K562 (cell line): Measurements from ENCODE around the gene NAA40. TPM values are rescaled to one million over a fixed set of nuclear protein-coding genes. Genes with fewer than 3 reads are reported as not detected.
A peak's percentile ranks its signal among the peaks of the same experiment; 100 is the strongest.

Experiments
- L3MBTL2 ChIP-seq: fragments of 450-650 bp; IDR thresholded peaks from 2 replicates; pipeline ENCODE4 v1.6.1; 2016; ENCODE audit warnings: mild to moderate bottlenecking, moderate library complexity
- MYBL2 ChIP-seq, 2 experiments: fragments of 450-650 bp in 1 of 2; sonication (generic) in 1 of 2; formaldehyde crosslinking in 1 of 2; IDR thresholded peaks; 2 replicates each; pipeline versions ENCODE4 v1.6.1 to v1.8.1; 2017 to 2022; ENCODE audit warnings: borderline replicate concordance in 1 of 2, inconsistent platforms in 1 of 2, low read depth in 1 of 2, mild to moderate bottlenecking in 1 of 2, missing genetic modification reagents in 1 of 2, moderate library complexity in 1 of 2
- RB1 ChIP-seq: fragments of 450-650 bp; IDR thresholded peaks from 2 replicates; pipeline ENCODE4 v1.6.1; 2017; ENCODE audit warnings: low read depth, mild to moderate bottlenecking
- TCF3 ChIP-seq: sonication (generic); formaldehyde crosslinking; IDR thresholded peaks from 2 replicates; pipeline ENCODE4 v1.4.0; 2020; ENCODE audit warnings: mild to moderate bottlenecking, missing genetic modification reagents
- ZBTB7A ChIP-seq: IDR thresholded peaks from 2 replicates; pipeline ENCODE4 v1.6.1; 2011; ENCODE audit warnings: low read depth, mild to moderate bottlenecking, low read length, moderate library complexity, borderline replicate concordance; ENCODE audit not compliant: control insufficient read depth
- ZEB2 ChIP-seq: fragments of 450-650 bp; IDR thresholded peaks from 2 replicates; pipeline ENCODE4 v1.6.1; 2016
- ZNF197 ChIP-seq: fragments of 200-800 bp; sonication (Bioruptor generic); IDR thresholded peaks from 2 replicates; pipeline ENCODE4 v1.6.1; 2016; ENCODE audit warnings: low read depth, missing genetic modification characterization, missing compliant biosample characterization
- ZNF507 ChIP-seq: conservative IDR thresholded peaks from 2 replicates; pipeline ENCODE4 v1.6.1; 2017; ENCODE audit warnings: missing genetic modification characterization, missing compliant biosample characterization
- polyA plus RNA-seq, 8 experiments: library from polyadenylated mRNA; depleted of rRNA in 4 of 8; stranded (reverse) in 5 of 8; unstranded in 3 of 8; fragments of >200 nt; fragmentation: Nextera tagmentation in 2 of 8; fragmentation: Illumina TruSeq in 1 of 8; extraction: Ambion mirVana in 2 of 8; extraction: Trizol in 1 of 8; gene quantifications; 2 replicates each; pipeline versions ENCODE4 v1.2.1 to v1.2.3, GENCODE V29; 2011 to 2014; ENCODE audit warnings: inconsistent platforms in 1 of 8, missing spikeins in 1 of 8
- total RNA-seq, 7 experiments: library from RNA; depleted of rRNA in 6 of 7; stranded (reverse); fragments of >200 nt in 6 of 7; fragmentation: Illumina TruSeq in 2 of 7; extraction: Trizol in 2 of 7; gene quantifications; 2 replicates each; pipeline versions ENCODE4 v1.2.1 to v1.2.3, GENCODE V29; 2011 to 2021; ENCODE audit warnings: low replicate concordance in 1 of 7
- TF ChIP-seq, protein P1 (sequence below): sonication (generic); formaldehyde crosslinking; IDR thresholded peaks from 2 replicates; pipeline ENCODE4 v1.9.0; 2022; ENCODE audit warnings: mild to moderate bottlenecking, missing genetic modification reagents
- TF ChIP-seq, protein P2 (sequence below): sonication (generic); formaldehyde crosslinking; IDR thresholded peaks from 2 replicates; pipeline ENCODE4 v1.8.0; 2022; ENCODE audit warnings: mild to moderate bottlenecking, missing genetic modification reagents
- TF ChIP-seq, protein P3 (sequence below): fragments of 450-650 bp; IDR thresholded peaks from 2 replicates; pipeline ENCODE4 v1.6.1; 2017; ENCODE audit warnings: antibody characterized with exemption, mild to moderate bottlenecking
- TF ChIP-seq, protein P4 (sequence below), 2 experiments: fragments of 450-650 bp; IDR thresholded peaks; 2 replicates each; pipeline ENCODE4 v1.6.1; 2016
- TF ChIP-seq, protein P5 (sequence below): IDR thresholded peaks from 2 replicates; pipeline ENCODE4 v1.6.1; 2016; ENCODE audit warnings: missing genetic modification characterization, missing compliant biosample characterization

Gene NAA40
- total and polyA plus RNA-seq, 9 of the 15 experiments (the other 6 are each of a cell fraction or from before 2014, with no cell fraction given): 6.2 to 39.0 (median 23.1) TPM

DNA sequence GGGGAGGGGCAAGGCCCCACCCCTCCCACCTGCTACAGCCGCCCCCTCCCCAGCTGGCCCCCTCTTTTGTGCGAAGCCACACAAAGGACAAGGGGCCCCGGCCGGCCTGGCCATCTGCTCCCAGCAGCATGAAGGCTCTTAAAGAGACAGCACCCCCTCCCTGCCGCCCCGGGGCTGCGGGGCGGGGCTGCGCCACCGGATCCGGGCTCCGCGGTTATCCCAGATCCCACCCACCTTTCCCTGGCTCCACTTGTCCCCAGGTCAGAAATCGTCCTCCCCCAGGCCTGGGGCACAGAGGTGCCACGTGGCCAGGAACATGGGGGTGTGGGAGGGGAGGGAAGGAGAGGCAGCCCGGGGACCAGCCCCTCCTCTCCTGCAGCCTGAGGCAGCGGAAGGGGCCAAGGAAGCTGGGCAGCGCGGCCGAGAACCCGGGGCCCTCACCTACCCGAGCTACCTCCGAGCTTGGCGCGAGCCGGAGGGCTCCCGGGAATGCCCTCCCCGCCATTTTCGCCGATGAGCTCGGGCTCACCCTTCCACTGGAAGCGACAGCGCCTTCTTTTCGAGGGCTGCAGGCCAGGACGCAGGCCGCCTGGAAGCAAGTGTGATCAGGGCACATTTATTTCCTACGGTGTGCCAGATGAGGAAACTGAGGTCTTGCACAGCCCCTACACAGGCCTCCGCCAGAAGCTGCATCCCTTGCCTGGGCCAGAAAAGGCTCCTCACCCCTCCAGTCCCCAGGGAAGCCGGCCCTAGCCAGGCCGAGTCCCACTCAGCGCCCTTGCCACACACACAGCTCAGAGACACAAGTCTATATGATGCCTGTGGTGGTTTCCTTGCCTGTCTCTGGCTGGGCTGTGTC lies 19.3 kb upstream of the NAA40 start (continued):
- TF ChIP-seq MYBL2 (IDR thresholded peaks at IDR 0.05; ENCODE audit: low read depth): no peak
- no peak for TF ChIP-seq MYBL2 (CRISPR knock-in tag; IDR thresholded peaks at IDR 0.05; ENCODE audit: borderline replicate concordance)
- TF ChIP-seq, protein P1, sequence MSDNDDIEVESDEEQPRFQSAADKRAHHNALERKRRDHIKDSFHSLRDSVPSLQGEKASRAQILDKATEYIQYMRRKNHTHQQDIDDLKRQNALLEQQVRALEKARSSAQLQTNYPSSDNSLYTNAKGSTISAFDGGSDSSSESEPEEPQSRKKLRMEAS: peak; percentile 19; the same call in 1 of the 2 replicates
- TF ChIP-seq TCF3 (CRISPR knock-in tag): no peak
- TF ChIP-seq RB1: peak; percentile 56; the same call in 1 of the 2 replicates
- TF ChIP-seq, protein P2, sequence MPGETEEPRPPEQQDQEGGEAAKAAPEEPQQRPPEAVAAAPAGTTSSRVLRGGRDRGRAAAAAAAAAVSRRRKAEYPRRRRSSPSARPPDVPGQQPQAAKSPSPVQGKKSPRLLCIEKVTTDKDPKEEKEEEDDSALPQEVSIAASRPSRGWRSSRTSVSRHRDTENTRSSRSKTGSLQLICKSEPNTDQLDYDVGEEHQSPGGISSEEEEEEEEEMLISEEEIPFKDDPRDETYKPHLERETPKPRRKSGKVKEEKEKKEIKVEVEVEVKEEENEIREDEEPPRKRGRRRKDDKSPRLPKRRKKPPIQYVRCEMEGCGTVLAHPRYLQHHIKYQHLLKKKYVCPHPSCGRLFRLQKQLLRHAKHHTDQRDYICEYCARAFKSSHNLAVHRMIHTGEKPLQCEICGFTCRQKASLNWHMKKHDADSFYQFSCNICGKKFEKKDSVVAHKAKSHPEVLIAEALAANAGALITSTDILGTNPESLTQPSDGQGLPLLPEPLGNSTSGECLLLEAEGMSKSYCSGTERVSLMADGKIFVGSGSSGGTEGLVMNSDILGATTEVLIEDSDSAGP (CRISPR knock-in tag): peak; percentile 93
- TF ChIP-seq ZNF197 (CRISPR knock-in tag): no peak
- TF ChIP-seq, protein P3, sequence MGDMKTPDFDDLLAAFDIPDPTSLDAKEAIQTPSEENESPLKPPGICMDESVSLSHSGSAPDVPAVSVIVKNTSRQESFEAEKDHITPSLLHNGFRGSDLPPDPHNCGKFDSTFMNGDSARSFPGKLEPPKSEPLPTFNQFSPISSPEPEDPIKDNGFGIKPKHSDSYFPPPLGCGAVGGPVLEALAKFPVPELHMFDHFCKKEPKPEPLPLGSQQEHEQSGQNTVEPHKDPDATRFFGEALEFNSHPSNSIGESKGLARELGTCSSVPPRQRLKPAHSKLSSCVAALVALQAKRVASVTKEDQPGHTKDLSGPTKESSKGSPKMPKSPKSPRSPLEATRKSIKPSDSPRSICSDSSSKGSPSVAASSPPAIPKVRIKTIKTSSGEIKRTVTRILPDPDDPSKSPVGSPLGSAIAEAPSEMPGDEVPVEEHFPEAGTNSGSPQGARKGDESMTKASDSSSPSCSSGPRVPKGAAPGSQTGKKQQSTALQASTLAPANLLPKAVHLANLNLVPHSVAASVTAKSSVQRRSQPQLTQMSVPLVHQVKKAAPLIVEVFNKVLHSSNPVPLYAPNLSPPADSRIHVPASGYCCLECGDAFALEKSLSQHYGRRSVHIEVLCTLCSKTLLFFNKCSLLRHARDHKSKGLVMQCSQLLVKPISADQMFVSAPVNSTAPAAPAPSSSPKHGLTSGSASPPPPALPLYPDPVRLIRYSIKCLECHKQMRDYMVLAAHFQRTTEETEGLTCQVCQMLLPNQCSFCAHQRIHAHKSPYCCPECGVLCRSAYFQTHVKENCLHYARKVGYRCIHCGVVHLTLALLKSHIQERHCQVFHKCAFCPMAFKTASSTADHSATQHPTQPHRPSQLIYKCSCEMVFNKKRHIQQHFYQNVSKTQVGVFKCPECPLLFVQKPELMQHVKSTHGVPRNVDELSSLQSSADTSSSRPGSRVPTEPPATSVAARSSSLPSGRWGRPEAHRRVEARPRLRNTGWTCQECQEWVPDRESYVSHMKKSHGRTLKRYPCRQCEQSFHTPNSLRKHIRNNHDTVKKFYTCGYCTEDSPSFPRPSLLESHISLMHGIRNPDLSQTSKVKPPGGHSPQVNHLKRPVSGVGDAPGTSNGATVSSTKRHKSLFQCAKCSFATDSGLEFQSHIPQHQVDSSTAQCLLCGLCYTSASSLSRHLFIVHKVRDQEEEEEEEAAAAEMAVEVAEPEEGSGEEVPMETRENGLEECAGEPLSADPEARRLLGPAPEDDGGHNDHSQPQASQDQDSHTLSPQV: peak; percentile 44
- peak; percentile 69; the same call in 1 of the 2 replicates for TF ChIP-seq ZBTB7A
- no peak for TF ChIP-seq ZEB2
- TF ChIP-seq, protein P4, sequence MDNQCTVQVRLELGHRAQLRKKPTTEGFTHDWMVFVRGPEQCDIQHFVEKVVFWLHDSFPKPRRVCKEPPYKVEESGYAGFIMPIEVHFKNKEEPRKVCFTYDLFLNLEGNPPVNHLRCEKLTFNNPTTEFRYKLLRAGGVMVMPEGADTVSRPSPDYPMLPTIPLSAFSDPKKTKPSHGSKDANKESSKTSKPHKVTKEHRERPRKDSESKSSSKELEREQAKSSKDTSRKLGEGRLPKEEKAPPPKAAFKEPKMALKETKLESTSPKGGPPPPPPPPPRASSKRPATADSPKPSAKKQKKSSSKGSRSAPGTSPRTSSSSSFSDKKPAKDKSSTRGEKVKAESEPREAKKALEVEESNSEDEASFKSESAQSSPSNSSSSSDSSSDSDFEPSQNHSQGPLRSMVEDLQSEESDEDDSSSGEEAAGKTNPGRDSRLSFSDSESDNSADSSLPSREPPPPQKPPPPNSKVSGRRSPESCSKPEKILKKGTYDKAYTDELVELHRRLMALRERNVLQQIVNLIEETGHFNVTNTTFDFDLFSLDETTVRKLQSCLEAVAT (IDR thresholded peaks at IDR 0.05): peak in 1 of 2 experiments; percentile 41; a peak in 1 of 4 replicates
- TF ChIP-seq ZNF507 (tag): no peak
- TF ChIP-seq L3MBTL2: 0 out of 2 replicates have a peak, but pooled peaks have one; percentile 13
- TF ChIP-seq, protein P5, sequence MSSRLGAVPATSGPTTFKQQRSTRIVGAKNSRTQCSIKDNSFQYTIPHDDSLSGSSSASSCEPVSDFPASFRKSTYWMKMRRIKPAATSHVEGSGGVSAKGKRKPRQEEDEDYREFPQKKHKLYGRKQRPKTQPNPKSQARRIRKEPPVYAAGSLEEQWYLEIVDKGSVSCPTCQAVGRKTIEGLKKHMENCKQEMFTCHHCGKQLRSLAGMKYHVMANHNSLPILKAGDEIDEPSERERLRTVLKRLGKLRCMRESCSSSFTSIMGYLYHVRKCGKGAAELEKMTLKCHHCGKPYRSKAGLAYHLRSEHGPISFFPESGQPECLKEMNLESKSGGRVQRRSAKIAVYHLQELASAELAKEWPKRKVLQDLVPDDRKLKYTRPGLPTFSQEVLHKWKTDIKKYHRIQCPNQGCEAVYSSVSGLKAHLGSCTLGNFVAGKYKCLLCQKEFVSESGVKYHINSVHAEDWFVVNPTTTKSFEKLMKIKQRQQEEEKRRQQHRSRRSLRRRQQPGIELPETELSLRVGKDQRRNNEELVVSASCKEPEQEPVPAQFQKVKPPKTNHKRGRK: no peak
